H1 (cell line): Measurements from ENCODE around the gene ZNF641. TPM values are rescaled to one million over a fixed set of nuclear protein-coding genes. Genes with fewer than 3 reads are reported as not detected.

ENCODE experiments used
- SUZ12 ChIP-seq: fragments of 200-600 bp; sonication (generic); IDR thresholded peaks from 2 replicates; pipeline ENCODE4 v1.6.1; 2012; ENCODE audit warnings: mild to moderate bottlenecking, inconsistent platforms, low read length, moderate library complexity, mixed read lengths
- polyA plus RNA-seq, 7 experiments: library from polyadenylated mRNA; depleted of rRNA in 3 of 7; stranded (reverse) in 5 of 7; unstranded in 2 of 7; fragments of >200 nt in 5 of 7; fragments of 200-250 nt in 2 of 7; gene quantifications; 1 replicate in 5 of 7; 2 replicates in 1 of 7; 4 replicates in 1 of 7; pipeline versions ENCODE4 v1.2.1 to v1.2.3, GENCODE V29; 2011 to 2013; ENCODE audit warnings: missing spikeins in 2 of 7, mixed read lengths in 2 of 7
- total RNA-seq: library from RNA; stranded (reverse); fragmentation: NEBNext Ultra II Directional; extraction: Animal tissue kit (Norgen Biotek cat#: 25700); gene quantifications from 2 replicates; pipeline ENCODE4 v1.2.1, GENCODE V29; 2021

Gene ZNF641
- total and polyA plus RNA-seq, 2 of the 8 experiments (the other 6 are each of a cell fraction or from before 2014, with no cell fraction given), result 2.4 to 6.2 TPM

- no peak for TF ChIP-seq SUZ12
Observed at GRCh38 chr12:48350249-48351021, at the start of gene ZNF641 (continued).
